ENCODE results near the gene FBLN7. TPM values are rescaled to one million over a fixed set of nuclear protein-coding genes. Genes with fewer than 3 reads are reported as not detected.

The FBLN7 gene, protein sequence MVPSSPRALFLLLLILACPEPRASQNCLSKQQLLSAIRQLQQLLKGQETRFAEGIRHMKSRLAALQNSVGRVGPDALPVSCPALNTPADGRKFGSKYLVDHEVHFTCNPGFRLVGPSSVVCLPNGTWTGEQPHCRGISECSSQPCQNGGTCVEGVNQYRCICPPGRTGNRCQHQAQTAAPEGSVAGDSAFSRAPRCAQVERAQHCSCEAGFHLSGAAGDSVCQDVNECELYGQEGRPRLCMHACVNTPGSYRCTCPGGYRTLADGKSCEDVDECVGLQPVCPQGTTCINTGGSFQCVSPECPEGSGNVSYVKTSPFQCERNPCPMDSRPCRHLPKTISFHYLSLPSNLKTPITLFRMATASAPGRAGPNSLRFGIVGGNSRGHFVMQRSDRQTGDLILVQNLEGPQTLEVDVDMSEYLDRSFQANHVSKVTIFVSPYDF
- 3.1 and 6.2 TPM in 2 replicates for total RNA-seq

DNA sequence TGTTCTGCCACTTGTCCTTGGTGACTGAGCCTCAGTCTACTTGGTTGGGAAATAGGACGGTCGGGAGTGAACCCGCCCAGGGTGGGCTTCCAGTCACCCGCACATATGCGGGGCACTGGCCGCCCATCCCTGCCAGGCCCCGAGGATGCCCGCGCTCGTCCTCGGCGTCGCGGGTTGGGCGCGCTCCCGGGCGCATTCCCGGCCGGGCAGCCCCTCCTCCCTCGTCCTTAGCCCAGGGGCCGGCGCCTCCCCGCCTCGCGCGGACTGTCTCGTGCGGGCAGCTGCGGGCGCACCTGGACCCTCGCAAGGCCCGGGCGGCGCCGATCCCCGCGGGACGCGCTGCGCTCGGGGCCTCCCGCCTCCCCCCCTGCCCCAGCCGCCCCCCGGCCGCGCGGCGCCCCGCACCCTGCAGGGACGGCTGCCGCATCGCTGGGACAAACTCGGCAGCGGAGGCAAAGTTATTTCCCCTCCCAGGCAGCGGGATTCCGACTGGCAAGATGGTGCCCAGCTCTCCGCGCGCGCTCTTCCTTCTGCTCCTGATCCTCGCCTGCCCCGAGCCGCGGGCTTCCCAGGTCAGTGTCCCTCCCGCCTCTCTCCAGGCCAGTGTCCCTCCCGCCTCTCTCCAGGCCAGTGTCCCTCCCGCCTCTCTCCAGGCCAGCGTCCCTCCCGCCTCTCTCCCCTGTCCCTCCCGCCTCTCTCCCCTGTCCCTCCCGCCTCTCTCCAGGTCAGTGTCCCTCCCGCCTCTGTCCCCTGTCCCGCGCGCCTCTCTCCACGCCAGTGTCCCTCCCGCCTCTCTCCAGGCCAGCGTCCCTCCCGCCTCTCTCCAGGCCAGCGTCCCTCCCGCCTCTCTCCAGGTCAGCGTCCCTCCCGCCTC is at the start of gene FBLN7:
Gene FBLN7 (plus strand): TSS at position 227 of the 874 bp plus-strand sequence. CDS start 271 bp downstream, at position 498.

Other genes with a start within 250 kb of the FBLN7 start
- 0.65 and 1.3 TPM in 2 replicates for gene MERTK, start 239.8 kb upstream of the FBLN7 start, total RNA-seq
- gene TMEM87B, start 83.1 kb upstream of the FBLN7 start, total RNA-seq = 45.5 and 65.1 TPM in 2 replicates
- gene ZC3H8, start 116.7 kb downstream of the FBLN7 start, total RNA-seq = 14.0 and 42.8 TPM in 2 replicates
- 7.8 and 8.6 TPM in 2 replicates for gene ZC3H6, start 137.2 kb downstream of the FBLN7 start, total RNA-seq

All from articular chondrocyte of knee joint (primary cell).